H9 (cell line): Measurements from ENCODE around the gene TMA7B. TPM values are rescaled to one million over a fixed set of nuclear protein-coding genes. Genes with fewer than 3 reads are reported as not detected.

Experiments used
- DNase-seq: peaks from one replicate; pipeline ENCODE4 v3.0.0-alpha.2; 2017
- H2AFZ ChIP-seq: one replicate; pipeline ENCODE4 v1.6.1; 2013; ENCODE audit warnings: mild to moderate bottlenecking, low read length, control low read depth, moderate library complexity
- H2AK5ac ChIP-seq: 2 replicates; pipeline ENCODE4 v1.6.1; 2013; ENCODE audit warnings: low read length, control low read depth, mixed read lengths; ENCODE audit not compliant: insufficient read length
- H2BK120ac ChIP-seq: one replicate; pipeline ENCODE4 v1.6.1; 2013; ENCODE audit warnings: low read depth, mild to moderate bottlenecking, low read length, control low read depth, inconsistent platforms; ENCODE audit not compliant: poor library complexity, severe bottlenecking
- H2BK12ac ChIP-seq: 2 replicates; pipeline ENCODE4 v1.6.1; 2013; ENCODE audit warnings: low read length, control low read depth, mixed read lengths, low read depth; ENCODE audit not compliant: insufficient read length
- H2BK15ac ChIP-seq: 2 replicates; pipeline ENCODE4 v1.6.1; 2013; ENCODE audit warnings: low read depth, low read length, control low read depth
- H2BK20ac ChIP-seq: one replicate; pipeline ENCODE4 v1.6.1; 2013; ENCODE audit warnings: low read depth, mild to moderate bottlenecking, low read length, control low read depth, inconsistent platforms; ENCODE audit not compliant: poor library complexity, severe bottlenecking
- H2BK5ac ChIP-seq: 2 replicates; pipeline ENCODE4 v1.6.1; 2013; ENCODE audit warnings: low read length, control low read depth, mixed read lengths; ENCODE audit not compliant: insufficient read length
- H3K14ac ChIP-seq: 2 replicates; pipeline ENCODE4 v1.6.1; 2013; ENCODE audit warnings: low read length, control low read depth; ENCODE audit not compliant: insufficient read depth
- H3K18ac ChIP-seq: 2 replicates; pipeline ENCODE4 v1.6.1; 2013; ENCODE audit warnings: low read depth, mild to moderate bottlenecking, mixed read lengths, low read length, control low read depth; ENCODE audit not compliant: insufficient read length
- H3K23ac ChIP-seq: 2 replicates; pipeline ENCODE4 v1.6.1; 2013; ENCODE audit warnings: low read length, control low read depth, mixed read lengths, low read depth; ENCODE audit not compliant: insufficient read length
- H3K23me2 ChIP-seq: 2 replicates; pipeline ENCODE4 v1.6.1; 2013; ENCODE audit warnings: low read depth, mild to moderate bottlenecking, mixed read lengths, low read length, control low read depth; ENCODE audit not compliant: insufficient read length, poor library complexity, severe bottlenecking
- H3K27ac ChIP-seq: 2 replicates; pipeline ENCODE4 v1.5.1; 2013; ENCODE audit warnings: low read length, control low read depth, mixed read lengths, low read depth; ENCODE audit not compliant: insufficient read length
- H3K27me3 ChIP-seq: 2 replicates; pipeline ENCODE4 v1.6.1; 2013; ENCODE audit warnings: low read length, control low read depth, inconsistent platforms; ENCODE audit not compliant: insufficient read depth
- H3K4ac ChIP-seq: 2 replicates; pipeline ENCODE4 v1.6.1; 2013; ENCODE audit warnings: low read depth, mild to moderate bottlenecking, control low read depth, inconsistent platforms, low read length, moderate library complexity
- H3K4me1 ChIP-seq: 2 replicates; pipeline ENCODE4 v1.6.1; 2013; ENCODE audit warnings: low read length, control low read depth, inconsistent platforms; ENCODE audit not compliant: insufficient read depth
- H3K4me2 ChIP-seq: 2 replicates; pipeline ENCODE4 v1.6.1; 2013; ENCODE audit warnings: low read length, control low read depth, mixed read lengths; ENCODE audit not compliant: insufficient read length, insufficient read depth
- H3K56ac ChIP-seq: 2 replicates; pipeline ENCODE4 v1.6.1; 2013; ENCODE audit warnings: low read depth, mild to moderate bottlenecking, mixed read lengths, low read length, control low read depth; ENCODE audit not compliant: insufficient read length
- H3K79me1 ChIP-seq: 2 replicates; pipeline ENCODE4 v1.6.1; 2013; ENCODE audit warnings: low read depth, mild to moderate bottlenecking, moderate library complexity, low read length, control low read depth, inconsistent platforms; ENCODE audit not compliant: insufficient read depth, poor library complexity, severe bottlenecking
- H3K79me2 ChIP-seq: 2 replicates; pipeline ENCODE4 v1.6.1; 2013; ENCODE audit warnings: low read length, control low read depth, inconsistent platforms; ENCODE audit not compliant: insufficient read depth
- H3K9ac ChIP-seq: 2 replicates; pipeline ENCODE4 v1.6.1; 2013; ENCODE audit warnings: low read length, control low read depth, mixed read lengths; ENCODE audit not compliant: insufficient read length; ENCODE audit errors: extremely low read depth
- H3K9me3 ChIP-seq: one replicate; pipeline ENCODE4 v1.6.1; 2013; ENCODE audit warnings: low read depth, low read length, inconsistent platforms; ENCODE audit not compliant: control insufficient read depth
- H3T11ph ChIP-seq: one replicate; pipeline ENCODE4 v1.6.1; 2013; ENCODE audit warnings: mild to moderate bottlenecking, low read length, control low read depth, inconsistent platforms
- H4K20me1 ChIP-seq: one replicate; pipeline ENCODE4 v1.6.1; 2013; ENCODE audit not compliant: control insufficient read depth, insufficient read length, insufficient read depth
- H4K5ac ChIP-seq: 2 replicates; pipeline ENCODE4 v1.6.1; 2013; ENCODE audit warnings: low read depth, mild to moderate bottlenecking, mixed read lengths, low read length, control low read depth; ENCODE audit not compliant: insufficient read length
- H4K8ac ChIP-seq: replicated peaks from 2 replicates; pipeline ENCODE4 v1.6.1; 2013; ENCODE audit warnings: low read length, control low read depth, mixed read lengths, low read depth; ENCODE audit not compliant: insufficient read length
- H4K91ac ChIP-seq: 2 replicates; pipeline ENCODE4 v1.6.1; 2013; ENCODE audit warnings: low read depth, mild to moderate bottlenecking, moderate library complexity, mixed read lengths, low read length, control low read depth; ENCODE audit not compliant: insufficient read length
- H3K27ac Mint-ChIP-seq, 3 experiments: 2 replicates in 2 of 3; 3 replicates in 1 of 3; pipeline ENCODE4 v1.8.0; 2020 to 2021; ENCODE audit warnings: mixed read lengths in 3 of 3, mild to moderate bottlenecking in 1 of 3, moderate library complexity in 1 of 3
- H3K27me3 Mint-ChIP-seq: 2 replicates; pipeline ENCODE4 v1.8.0; 2021; ENCODE audit warnings: low read depth, mild to moderate bottlenecking, moderate library complexity, mixed read lengths
- H3K36me3 Mint-ChIP-seq, 3 experiments: 2 replicates in 2 of 3; 3 replicates in 1 of 3; pipeline ENCODE4 v1.8.0; 2020 to 2021; ENCODE audit warnings: low read depth in 3 of 3, mixed read lengths in 3 of 3; ENCODE audit not compliant: insufficient read depth in 1 of 3
- H3K4me1 Mint-ChIP-seq, 2 experiments: 2 replicates each; pipeline ENCODE4 v1.8.0; 2020; ENCODE audit warnings: mixed read lengths in 2 of 2
- H3K4me3 Mint-ChIP-seq, 2 experiments: 2 replicates in 1 of 2; 3 replicates in 1 of 2; pipeline ENCODE4 v1.8.0; 2020 to 2021; ENCODE audit warnings: mild to moderate bottlenecking in 2 of 2, mixed read lengths in 2 of 2, moderate library complexity in 1 of 2
- H3K9me3 Mint-ChIP-seq, 2 experiments: 2 replicates in 1 of 2; 3 replicates in 1 of 2; pipeline ENCODE4 v1.8.0; 2020; ENCODE audit warnings: mild to moderate bottlenecking in 2 of 2, mixed read lengths in 2 of 2, moderate library complexity in 1 of 2
- CTCF ChIP-seq: fragments of 200-600 bp; sonication (generic); conservative IDR thresholded peaks from 3 replicates; pipeline ENCODE4 v1.8.0; 2021; ENCODE audit warnings: antibody characterized with exemption, mild to moderate bottlenecking
- WGBS: extraction: QIAGEN DNeasy Blood & Tissue Kit; methylation state at CpG from one replicate; pipeline ENCODE4 v1.1.7; 2013; ENCODE audit warnings: missing lambda C conversion rate, low lambda C conversion rate, mixed read lengths; ENCODE audit not compliant: insufficient read length; ENCODE audit errors: extremely low coverage; 5-methylcytosine and 5-hydroxymethylcytosine counted together
- total RNA-seq: library from RNA; stranded (reverse); gene quantifications from 2 replicates; pipeline ENCODE4 v1.2.1, GENCODE V29; 2021

Gene TMA7B
- total RNA-seq, 1 experiment from 2014 or later: not detected

- H3K4me3 Mint-ChIP-seq: no peak overlapping the region
- Histone ChIP-seq H3K23me2 (peaks cover 10% of the 10 kb centered on the region), H3K9me3 (no peaks in the 10 kb centered on the region), H2BK20ac (no peak overlapping the region), H2AK5ac (no peak overlapping the region), H3K23ac (no peak overlapping the region), H3K4me1 (peaks cover 17% of the 10 kb centered on the region), H3K79me1 (peaks cover 6% of the 10 kb centered on the region), H4K5ac (no peak overlapping the region), H3T11ph (no peak overlapping the region), H3K27me3 (no peaks in the 10 kb centered on the region), H2BK15ac (no peak overlapping the region), H3K56ac (no peak overlapping the region), H3K18ac (no peak overlapping the region), H2BK5ac (no peak overlapping the region), H4K91ac (no peak overlapping the region), H4K20me1 (no peaks in the 10 kb centered on the region), H3K27ac (no peak overlapping the region), H4K8ac (no peak overlapping the region), H3K14ac (no peak overlapping the region), H2BK120ac (no peak overlapping the region), H2AFZ (no peak overlapping the region), H3K4ac (no peak overlapping the region), H3K4me2 (no peak overlapping the region), H2BK12ac (no peak overlapping the region), H3K9ac (no peak overlapping the region), H3K79me2 (peaks cover 9% of the 10 kb centered on the region; the same call in 1 of the 2 replicates)
- H3K36me3 Mint-ChIP-seq: peaks cover 10 to 15% (median 11%) of the 10 kb centered on the region in 3 experiments; a peak in 6 of 7 replicates
- peaks cover 1% of the 10 kb centered on the region for H3K27me3 Mint-ChIP-seq
- peaks cover 78 to 81% of the 10 kb centered on the region in 2 experiments for H3K4me1 Mint-ChIP-seq
- no peak for TF ChIP-seq CTCF
- no peak for DNase-seq
- no peak overlapping the region for H3K27ac Mint-ChIP-seq
- H3K9me3 Mint-ChIP-seq: no peaks in the 10 kb centered on the region
- WGBS: no CpG with 5 or more reads among the region's 5 CpGs
Observed at GRCh38 chr22:40000171-40000570, 40.0 kb downstream of the TMA7B start.
